H1 (cell line): ENCODE measurements around the gene PATL2. TPM values are rescaled to one million over a fixed set of nuclear protein-coding genes. Genes with fewer than 3 reads are reported as not detected.
A peak's percentile ranks its signal among the peaks of the same experiment; 100 is the strongest.

Experiments
- CTCF ChIA-PET: fragments of 300-600 bp; sonication (Branson Sonifier 250); formaldehyde crosslinking; loops from one replicate; lab custom pipeline; 2021; ENCODE audit not compliant: partially characterized antibody; lab: Charles Lee
- POLR2A ChIA-PET: fragments of 300-600 bp; sonication (Branson Sonifier 250); formaldehyde crosslinking; loops from one replicate; lab custom pipeline; 2021; ENCODE audit warnings: inconsistent platforms; ENCODE audit not compliant: partially characterized antibody; lab: Charles Lee
- DNase-seq, 2 experiments: peaks; one replicate each; pipeline versions ENCODE4 v3.0.0 to v3.0.0-alpha.2; 2010 to 2022; ENCODE audit warnings: low spot score in 2 of 2, low read depth in 1 of 2, mixed read lengths in 1 of 2
- FAIRE-seq: peaks from 2 replicates; lab custom pipeline; 2011; peaks lifted over from hg19 to GRCh38; lab: Jason Lieb, UNC
- H2AFZ ChIP-seq: 2 replicates; pipeline ENCODE4 v1.8.1; 2012; ENCODE audit warnings: low read length, inconsistent platforms
- H2AK5ac ChIP-seq: 2 replicates; pipeline ENCODE4 v1.6.1; 2013; ENCODE audit warnings: low read depth, low read length
- H2BK120ac ChIP-seq: replicated peaks from 2 replicates; pipeline ENCODE3; 2013; ENCODE audit warnings: low read depth, low read length, inconsistent platforms
- H2BK12ac ChIP-seq: 2 replicates; pipeline ENCODE4 v1.6.1; 2013; ENCODE audit warnings: low read depth, low read length
- H2BK15ac ChIP-seq: 2 replicates; pipeline ENCODE4 v1.6.1; 2013; ENCODE audit warnings: low read length
- H2BK20ac ChIP-seq: 2 replicates; pipeline ENCODE4 v1.6.1; 2013; ENCODE audit warnings: low read length
- H2BK5ac ChIP-seq: 2 replicates; pipeline ENCODE4 v1.6.1; 2013; ENCODE audit warnings: low read depth, low read length
- H3K14ac ChIP-seq: 2 replicates; pipeline ENCODE4 v1.6.1; 2013; ENCODE audit warnings: inconsistent platforms; ENCODE audit not compliant: insufficient read length
- H3K18ac ChIP-seq: 2 replicates; pipeline ENCODE4 v1.6.1; 2013; ENCODE audit warnings: low read length; ENCODE audit errors: extremely low read depth
- H3K23ac ChIP-seq: 2 replicates; pipeline ENCODE4 v1.6.1; 2013; ENCODE audit warnings: inconsistent platforms; ENCODE audit not compliant: insufficient read length
- H3K23me2 ChIP-seq: 2 replicates; pipeline ENCODE4 v1.6.1; 2013; ENCODE audit warnings: low read depth, low read length
- H3K27ac ChIP-seq: 2 replicates; pipeline ENCODE4 v1.6.1; 2011; ENCODE audit warnings: low read depth, low read length, inconsistent platforms
- H3K27me3 ChIP-seq, 4 experiments: replicated peaks in 1 of 4; 1 replicate in 1 of 4; 2 replicates in 3 of 4; pipeline versions ENCODE4 v1.6.1 to v1.8.1; 2011 to 2013; ENCODE audit warnings: low read length in 3 of 4, mild to moderate bottlenecking in 3 of 4, inconsistent platforms in 2 of 4, mixed read lengths in 2 of 4, moderate library complexity in 1 of 4; ENCODE audit not compliant: control insufficient read depth in 3 of 4, insufficient read depth in 3 of 4; ENCODE audit errors: extremely low read depth in 1 of 4
- H3K36me3 ChIP-seq, 4 experiments: 2 replicates each; pipeline versions ENCODE4 v1.6.1 to v1.8.1; 2011 to 2013; ENCODE audit warnings: mild to moderate bottlenecking in 4 of 4, low read length in 3 of 4, moderate library complexity in 2 of 4, control low read depth in 1 of 4, inconsistent platforms in 1 of 4; ENCODE audit not compliant: insufficient read depth in 4 of 4, control insufficient read depth in 2 of 4
- H3K4ac ChIP-seq: replicated peaks from 2 replicates; pipeline ENCODE3; 2013; ENCODE audit warnings: low read length, low read depth, mixed read lengths, inconsistent platforms; ENCODE audit not compliant: insufficient read length
- H3K4me1 ChIP-seq, 4 experiments: replicated peaks in 1 of 4; 1 replicate in 1 of 4; 2 replicates in 3 of 4; pipeline versions ENCODE4 v1.6.1 to v1.8.1; 2011 to 2013; ENCODE audit warnings: low read length in 3 of 4, inconsistent platforms in 2 of 4, mixed read lengths in 1 of 4; ENCODE audit not compliant: insufficient read depth in 4 of 4, control insufficient read depth in 3 of 4
- H3K4me2 ChIP-seq, 2 experiments: 2 replicates each; pipeline versions ENCODE4 v1.6.1 to v1.8.1; 2011 to 2013; ENCODE audit warnings: low read depth in 2 of 2, low read length in 2 of 2, control low read depth in 1 of 2, inconsistent platforms in 1 of 2, mild to moderate bottlenecking in 1 of 2; ENCODE audit not compliant: insufficient read depth in 1 of 2
- H3K4me3 ChIP-seq, 4 experiments: fragments of 200-600, 300-600 bp in 1 of 4; sonication (generic), shearing (Covaris generic), sonication (Bioruptor Twin) in 1 of 4; 2 replicates each; pipeline versions ENCODE4 v1.5.1 to v1.8.1; 2011 to 2016; ENCODE audit warnings: low read length in 4 of 4, low read depth in 3 of 4, control low read depth in 2 of 4, inconsistent platforms in 2 of 4, mild to moderate bottlenecking in 2 of 4, mixed read lengths in 1 of 4, moderate library complexity in 1 of 4; ENCODE audit not compliant: insufficient read depth in 2 of 4; ENCODE audit errors: extremely low read depth in 1 of 4
- H3K56ac ChIP-seq: replicated peaks from 2 replicates; pipeline ENCODE3; 2013; ENCODE audit warnings: low read depth, mild to moderate bottlenecking, mixed read lengths, low read length, inconsistent platforms; ENCODE audit not compliant: insufficient read length
- H3K79me1 ChIP-seq: 2 replicates; pipeline ENCODE4 v1.6.1; 2013; ENCODE audit warnings: low read depth, low read length, control low read depth
- H3K79me2 ChIP-seq, 2 experiments: 2 replicates each; pipeline versions ENCODE4 v1.6.1 to v1.8.1; 2012 to 2013; ENCODE audit warnings: low read length in 2 of 2, mild to moderate bottlenecking in 2 of 2, inconsistent platforms in 1 of 2; ENCODE audit not compliant: insufficient read depth in 2 of 2, control insufficient read depth in 1 of 2
- H3K9ac ChIP-seq, 4 experiments: replicated peaks in 1 of 4; 1 replicate in 1 of 4; 2 replicates in 3 of 4; pipeline versions ENCODE4 v1.6.1 to v1.8.1; 2011 to 2013; ENCODE audit warnings: low read depth in 3 of 4, low read length in 3 of 4, control low read depth in 2 of 4, mild to moderate bottlenecking in 2 of 4, moderate library complexity in 2 of 4, inconsistent platforms in 1 of 4; ENCODE audit errors: extremely low read depth in 1 of 4
- H3K9me3 ChIP-seq, 2 experiments: 2 replicates each; pipeline versions ENCODE4 v1.6.1 to v1.8.1; 2012 to 2013; ENCODE audit warnings: mild to moderate bottlenecking in 2 of 2, moderate library complexity in 2 of 2, control low read depth in 1 of 2, inconsistent platforms in 1 of 2, low read depth in 1 of 2, low read length in 1 of 2, mixed read lengths in 1 of 2; ENCODE audit not compliant: insufficient read depth in 2 of 2
- H4K20me1 ChIP-seq, 2 experiments: replicated peaks in 1 of 2; 2 replicates each; pipeline versions ENCODE3 to v1.8.1; 2011 to 2013; ENCODE audit warnings: inconsistent platforms in 2 of 2, low read length in 2 of 2, mild to moderate bottlenecking in 1 of 2; ENCODE audit not compliant: insufficient read depth in 2 of 2, control insufficient read depth in 1 of 2
- H4K5ac ChIP-seq: 2 replicates; pipeline ENCODE4 v1.6.1; 2013; ENCODE audit warnings: low read length, low read depth, mixed read lengths, inconsistent platforms; ENCODE audit not compliant: insufficient read length
- H4K8ac ChIP-seq: 2 replicates; pipeline ENCODE4 v1.8.0; 2013; ENCODE audit warnings: mild to moderate bottlenecking, moderate library complexity, low read length, inconsistent platforms; ENCODE audit not compliant: insufficient read depth; ENCODE audit errors: extremely low read depth
- H4K91ac ChIP-seq: replicated peaks from 2 replicates; pipeline ENCODE3; 2013; ENCODE audit warnings: low read length, mixed read lengths, inconsistent platforms; ENCODE audit not compliant: insufficient read length
- CREB1 ChIP-seq: IDR thresholded peaks from 2 replicates; pipeline ENCODE4 v1.6.1; 2012; ENCODE audit warnings: inconsistent platforms
- SP1 ChIP-seq: IDR thresholded peaks from 2 replicates; pipeline ENCODE4 v1.6.1; 2011; ENCODE audit warnings: low read depth, low read length
- WGBS, 2 experiments: shearing (Covaris generic) in 1 of 2; methylation state at CpG; one replicate each; pipeline versions ENCODE4 v1.1.6 to v1.1.7; 2013 to 2015; ENCODE audit warnings: low lambda C conversion rate in 2 of 2, mixed read lengths in 2 of 2, inconsistent platforms in 1 of 2, low coverage in 1 of 2, missing lambda C conversion rate in 1 of 2; ENCODE audit not compliant: insufficient replicate concordance in 2 of 2, insufficient coverage in 1 of 2, insufficient read length in 1 of 2; ENCODE audit errors: extremely low coverage in 1 of 2, missing lambda C conversion rate in 1 of 2; 5-methylcytosine and 5-hydroxymethylcytosine counted together
- polyA plus RNA-seq, 7 experiments: library from polyadenylated mRNA; depleted of rRNA in 3 of 7; stranded (reverse) in 5 of 7; unstranded in 2 of 7; fragments of >200 nt in 5 of 7; fragments of 200-250 nt in 2 of 7; gene quantifications; 1 replicate in 5 of 7; 2 replicates in 1 of 7; 4 replicates in 1 of 7; pipeline versions ENCODE4 v1.2.1 to v1.2.3, GENCODE V29; 2011 to 2013; ENCODE audit warnings: missing spikeins in 2 of 7, mixed read lengths in 2 of 7
- total RNA-seq: library from RNA; stranded (reverse); fragmentation: NEBNext Ultra II Directional; extraction: Animal tissue kit (Norgen Biotek cat#: 25700); gene quantifications from 2 replicates; pipeline ENCODE4 v1.2.1, GENCODE V29; 2021

PATL2 gene
- total and polyA plus RNA-seq, 2 of the 8 experiments (the other 6 are each of a cell fraction or from before 2014, with no cell fraction given) = 0.65 to 1.3 TPM

GRCh38 chr15:44715142-44715796 is 4.1 kb upstream of the PATL2 start:
- no peak for FAIRE-seq
- H3K56ac ChIP-seq = no peak overlapping the region
- H4K5ac ChIP-seq = no peak overlapping the region
- peaks cover 0 to 3% (median 0%) of the 10 kb centered on the region in 4 experiments; a peak in 1 of 7 replicates for H3K4me1 ChIP-seq
- no peak overlapping the region for H2BK5ac ChIP-seq
- H3K4me2 ChIP-seq = no peak overlapping the region
- no peak overlapping the region for H4K8ac ChIP-seq
- CTCF ChIA-PET = interaction anchor here (0.6 to 6.6 kb wide), 5 partner anchors 12 to 403 kb away, joined by 3 to 61 read pairs (median 17); partner anchors contain the start of genes SPG11 and TRIM69
- no peak overlapping the region for H4K91ac ChIP-seq
- no peak overlapping the region for H3K18ac ChIP-seq
- H3K4ac ChIP-seq = no peak overlapping the region
- H2BK12ac ChIP-seq = no peak overlapping the region
- H3K27ac ChIP-seq = no peak overlapping the region
- H2BK15ac ChIP-seq = no peak overlapping the region
- peak; percentile 8; the same call in 1 of the 2 replicates for TF ChIP-seq SP1
- TF ChIP-seq CREB1 = no peak
- TF ChIP-seq, all 59 proteins: peak for 1
- Histone ChIP-seq H3K4me3 (no peak overlapping the region), H2AFZ (no peak overlapping the region), H3K27me3 (peaks cover 0 to 10% (median 8%) of the 10 kb centered on the region in 4 experiments; a peak in 5 of 7 replicates), H2BK20ac (no peak overlapping the region), H3K9ac (no peak overlapping the region), H3K23me2 (peaks cover 4% of the 10 kb centered on the region), H3K14ac (no peak overlapping the region), H3K79me1 (no peaks in the 10 kb centered on the region), H3K79me2 (peaks cover 0 to 9% of the 10 kb centered on the region in 2 experiments; a peak in 2 of 4 replicates), H2AK5ac (no peak overlapping the region), H3K9me3 (no peaks in the 10 kb centered on the region), H3K36me3 (peaks cover 2 to 25% (median 18%) of the 10 kb centered on the region in 4 experiments; a peak in 6 of 8 replicates), H2BK120ac (no peak overlapping the region), H4K20me1 (no peaks in the 10 kb centered on the region), H3K23ac (no peak overlapping the region)
- DNase-seq = no peak
- WGBS, 2 experiments = 83% methylated on average over 6 of the region's 6 CpGs; no CpG with 5 or more reads in 1 of the 2 experiments
- POLR2A ChIA-PET = interaction anchor here (1.1 kb wide), 1 partner anchor 9 kb away, joined by 3 read pairs; no protein-coding TSS in a partner anchor
